Measurements from ENCODE around the gene NFATC4. TPM values are rescaled to one million over a fixed set of nuclear protein-coding genes. Genes with fewer than 3 reads are reported as not detected.

NFATC4 gene
- total and polyA plus RNA-seq, 3 donors from 2014 or later: 40.9 to 83.6 (median 53.5) TPM

GRCh38 chr14:24395609-24396582 lies 27.9 kb downstream of the NFATC4 start:
- Histone ChIP-seq H3K27me3 (no peaks in the 10 kb centered on the region), H3K9me3 (no peaks in the 10 kb centered on the region), H3K36me3 (ENCODE audit: low read depth, missing control alignments) (no peaks in the 10 kb centered on the region), H3K4me3 (no peak overlapping the region), H3K4me1 (peaks cover 13% of the 10 kb centered on the region), H3K27ac (no peak overlapping the region)
- TF ChIP-seq POLR2A (IDR thresholded peaks at IDR 0.05): no peak
- 76 to 79% methylated on average over 8 of the region's 8 CpGs for WGBS, 2 donors
- intact Hi-C loops (cut with DNase I; ENCODE audit: low total_unique reads): no loop called here
- no peak for DNase-seq

GRCh38 chr14:24397639-24398292 lies 29.8 kb downstream of the NFATC4 start:
- no peak overlapping the region for H3K4me3 ChIP-seq
- whole genome bisulfite sequencing, 2 donors: 47 to 57% methylated on average over 6 of the region's 6 CpGs

GRCh38 chr14:24398293-24398652 lies 30.3 kb downstream of the NFATC4 start:
- peaks cover 26% of the 10 kb centered on the region for H3K4me1 ChIP-seq
- no peaks in the 10 kb centered on the region for H3K27me3 ChIP-seq
- no peaks in the 10 kb centered on the region for H3K36me3 ChIP-seq (ENCODE audit: low read depth, missing control alignments)
- H3K9me3 ChIP-seq: no peaks in the 10 kb centered on the region
- peak overlapping the region; percentile 58 to 65 for H3K4me3 ChIP-seq
- peak overlapping the region; percentile 66 to 69 for H3K27ac ChIP-seq
- no peak for TF ChIP-seq CTCF (IDR thresholded peaks at IDR 0.05)
- TF ChIP-seq POLR2A (IDR thresholded peaks at IDR 0.05): no peak
- no peak for DNase-seq
- intact Hi-C loops (cut with DNase I; ENCODE audit: low total_unique reads): no loop called here
- 17 to 39% methylated on average over 7 of the region's 7 CpGs for WGBS, 2 donors

More at GRCh38 chr14:24397639-24398292, 29.8 kb downstream of the NFATC4 start:
- TF ChIP-seq POLR2A (IDR thresholded peaks at IDR 0.05): no peak
- TF ChIP-seq CTCF (IDR thresholded peaks at IDR 0.05): no peak
- intact Hi-C loops (cut with DNase I; ENCODE audit: low total_unique reads): no loop called here
- DNase-seq: no peak
- H3K36me3 ChIP-seq (ENCODE audit: low read depth, missing control alignments): no peaks in the 10 kb centered on the region
- H3K27ac ChIP-seq: peak overlapping the region; percentile 66 to 69
- H3K9me3 ChIP-seq: no peaks in the 10 kb centered on the region
- H3K4me1 ChIP-seq: peaks cover 26% of the 10 kb centered on the region
- H3K27me3 ChIP-seq: no peaks in the 10 kb centered on the region

- intact Hi-C loops (cut with DNase I; ENCODE audit: low total_unique reads): no loop called here
- Histone ChIP-seq H3K4me1 (peaks cover 32% of the 10 kb centered on the region), H3K27me3 (no peaks in the 10 kb centered on the region), H3K4me3 (peak within 1 kb of the TSS; percentile 58 to 65), H3K36me3 (ENCODE audit: low read depth, missing control alignments) (no peaks in the 10 kb centered on the region), H3K9me3 (no peaks in the 10 kb centered on the region), H3K27ac (peak within 1 kb of the TSS; percentile 66 to 69)
- TF ChIP-seq CTCF (IDR thresholded peaks at IDR 0.05) (no peak), POLR2A (IDR thresholded peaks at IDR 0.05) (no peak)
- 5 to 11% methylated on average over 10 to 35 of the region's 57 CpGs for WGBS, 2 donors
- DNase-seq: peak; percentile 68
These were observed 30.9 kb downstream of the NFATC4 start, which contains the start of gene NYNRIN for GRCh38 chr14:24398653-24399446. NYNRIN (plus strand) TSS chr14:24399003; CDS start chr14:24399247, 244 bp downstream.

All from testis (tissue), 3 donors.